OCI-LY1 (cell line): Measurements from ENCODE around the gene SDCCAG8.

ENCODE experiments used
- H2AFZ ChIP-seq: fragments of 200-600 bp; sonication (generic), shearing (Covaris generic); 2 replicates; pipeline ENCODE4 v1.6.0; 2014; ENCODE audit warnings: antibody characterized with exemption, mild to moderate bottlenecking, low read length
- H3F3A ChIP-seq: fragments of 200-600 bp; sonication (generic), shearing (Covaris generic); 2 replicates; pipeline ENCODE4 v1.6.0; 2014; ENCODE audit warnings: mild to moderate bottlenecking, antibody characterized with exemption, low read length, moderate library complexity; ENCODE audit not compliant: insufficient read depth
- H3K27ac ChIP-seq: fragments of 200-600 bp; sonication (generic); 2 replicates; pipeline ENCODE4 v1.5.1; 2014; ENCODE audit warnings: low read length, mixed run types, mild to moderate bottlenecking, low read depth; ENCODE audit not compliant: poor library complexity, severe bottlenecking
- H3K27me3 ChIP-seq: fragments of 200-600 bp; sonication (generic); 2 replicates; pipeline ENCODE4 v1.6.0; 2014; ENCODE audit warnings: antibody characterized with exemption, mild to moderate bottlenecking, low read length, moderate library complexity; ENCODE audit not compliant: insufficient read depth
- H3K36me3 ChIP-seq: fragments of 200-600 bp; sonication (generic); 2 replicates; pipeline ENCODE4 v1.6.1; 2014; ENCODE audit warnings: mild to moderate bottlenecking, antibody characterized with exemption, low read length, moderate library complexity, mixed read lengths; ENCODE audit not compliant: insufficient read depth
- H3K4me1 ChIP-seq: fragments of 200-600 bp; sonication (generic); 2 replicates; pipeline ENCODE4 v1.5.1; 2014; ENCODE audit warnings: mild to moderate bottlenecking, low read length, moderate library complexity; ENCODE audit not compliant: insufficient read depth, severe bottlenecking
- H3K4me2 ChIP-seq: fragments of 200-600 bp; sonication (generic), shearing (Covaris generic); 2 replicates; pipeline ENCODE4 v1.6.1; 2014; ENCODE audit warnings: low read length
- H3K4me3 ChIP-seq: fragments of 200-600 bp; sonication (generic); 2 replicates; pipeline ENCODE4 v1.5.1; 2014; ENCODE audit warnings: low read length, low read depth, mild to moderate bottlenecking, mixed read lengths; ENCODE audit not compliant: poor library complexity, severe bottlenecking
- H3K79me2 ChIP-seq: fragments of 200-600 bp; shearing (Covaris generic); 2 replicates; pipeline ENCODE4 v1.6.1; 2016; ENCODE audit warnings: mixed run types, low read length, mixed read lengths; ENCODE audit not compliant: insufficient read depth
- H3K9ac ChIP-seq: fragments of 200-600 bp; sonication (generic), shearing (Covaris generic); 2 replicates; pipeline ENCODE4 v1.6.1; 2014; ENCODE audit warnings: mild to moderate bottlenecking, low read length, mixed read lengths
- H3K9me2 ChIP-seq: fragments of 200-600 bp; sonication (generic), shearing (Covaris generic); 2 replicates; pipeline ENCODE4 v1.6.1; 2014; ENCODE audit warnings: low read depth, mild to moderate bottlenecking, low read length, mixed read lengths
- H3K9me3 ChIP-seq: fragments of 200-600 bp; shearing (Covaris generic); 2 replicates; pipeline ENCODE4 v1.6.1; 2014; ENCODE audit warnings: low read length, mixed read lengths
- H4K20me1 ChIP-seq: fragments of 200-600 bp; sonication (generic), shearing (Covaris generic); 2 replicates; pipeline ENCODE4 v1.6.0; 2016; ENCODE audit warnings: mild to moderate bottlenecking, low read length; ENCODE audit not compliant: insufficient read depth
- CTCF ChIP-seq: fragments of 200-600 bp; sonication (generic), shearing (Covaris generic); IDR thresholded peaks from 2 replicates; pipeline ENCODE4 v1.5.1; 2017; ENCODE audit warnings: mild to moderate bottlenecking, antibody characterized with exemption, low read length, moderate library complexity, mixed read lengths
- EZH2 ChIP-seq: fragments of 200-600 bp; sonication (generic), shearing (Covaris generic); IDR thresholded peaks from 2 replicates; pipeline ENCODE4 v1.8.0; 2017; ENCODE audit warnings: borderline replicate concordance, mixed run types, mild to moderate bottlenecking, antibody characterized with exemption, low read length, moderate library complexity, mixed read lengths

SDCCAG8 gene

GRCh38 chr1:243244432-243244841 is 11.4 kb upstream of the SDCCAG8 start:
- H3F3A ChIP-seq: no peaks in the 10 kb centered on the region
- no peaks in the 10 kb centered on the region for H4K20me1 ChIP-seq
- H3K9me2 ChIP-seq: no peaks in the 10 kb centered on the region
- no peak overlapping the region for H2AFZ ChIP-seq
- H3K27ac ChIP-seq: no peak overlapping the region
- peak overlapping the region; percentile 60 for H3K4me2 ChIP-seq
- H3K4me3 ChIP-seq: peak overlapping the region; percentile 28
- H3K9me3 ChIP-seq: peaks cover 2% of the 10 kb centered on the region; the same call in 1 of the 2 replicates
- no peaks in the 10 kb centered on the region for H3K27me3 ChIP-seq
- no peak for TF ChIP-seq EZH2
- no peak for TF ChIP-seq CTCF
- peak overlapping the region; percentile 28; the same call in 1 of the 2 replicates for H3K9ac ChIP-seq
- H3K79me2 ChIP-seq: peaks cover 74% of the 10 kb centered on the region
- peaks cover 19% of the 10 kb centered on the region for H3K4me1 ChIP-seq
- H3K36me3 ChIP-seq: peaks cover 19% of the 10 kb centered on the region

- no peaks in the 10 kb centered on the region; the same call in 1 of the 2 replicates for H4K20me1 ChIP-seq
- H3K4me1 ChIP-seq: peaks cover 31% of the 10 kb centered on the region
- TF ChIP-seq EZH2 (no peak), CTCF (no peak)
- no peaks in the 10 kb centered on the region for H3F3A ChIP-seq
- H3K79me2 ChIP-seq: peaks cover 80% of the 10 kb centered on the region
- no peak overlapping the region for H3K4me3 ChIP-seq
- H3K9me2 ChIP-seq: no peaks in the 10 kb centered on the region
- no peak overlapping the region for H3K9ac ChIP-seq
- no peak overlapping the region for H3K4me2 ChIP-seq
- H2AFZ ChIP-seq: no peak overlapping the region
- H3K27ac ChIP-seq: no peak overlapping the region
- H3K9me3 ChIP-seq: 0 out of 2 replicates have a peak, but pooled peaks cover 2% of the 10 kb centered on the region
- H3K36me3 ChIP-seq: peaks cover 7% of the 10 kb centered on the region; the same call in 1 of the 2 replicates
- no peaks in the 10 kb centered on the region for H3K27me3 ChIP-seq
Measured at GRCh38 chr1:243246916-243247315, 8.9 kb upstream of the SDCCAG8 start.

GRCh38 chr1:243247901-243248300 is 7.9 kb upstream of the SDCCAG8 start:
- Histone ChIP-seq H3K27me3 (no peaks in the 10 kb centered on the region), H3K9ac (no peak overlapping the region), H3K4me3 (no peak overlapping the region), H3K36me3 (peaks cover 2% of the 10 kb centered on the region; the same call in 1 of the 2 replicates), H2AFZ (no peak overlapping the region), H3F3A (no peaks in the 10 kb centered on the region), H3K27ac (no peak overlapping the region), H3K79me2 (peaks cover 88% of the 10 kb centered on the region), H3K4me1 (peaks cover 41% of the 10 kb centered on the region), H4K20me1 (no peaks in the 10 kb centered on the region; the same call in 1 of the 2 replicates), H3K9me3 (0 out of 2 replicates have a peak, but pooled peaks cover 2% of the 10 kb centered on the region), H3K9me2 (no peaks in the 10 kb centered on the region), H3K4me2 (no peak overlapping the region)
- no peak for TF ChIP-seq EZH2
- TF ChIP-seq CTCF: no peak
